RWPE1 (cell line): Measurements from ENCODE around the gene PPM1G.

Experiments used
- CTCF ChIA-PET: fragments of 350-600 bp; sonication (Branson Sonifier 250); formaldehyde crosslinking; extraction: SDS; loops from one replicate; lab custom pipeline; 2021; lab: Yijun Ruan, JAX
- POLR2A ChIA-PET: fragments of 400-600 bp; formaldehyde crosslinking; extraction: SDS; loops from one replicate; lab custom pipeline; 2020; ENCODE audit warnings: antibody characterized with exemption; ENCODE audit not compliant: low non-redundant PET; lab: Yijun Ruan, JAX
- DNase-seq: peaks from one replicate; pipeline ENCODE4 v3.0.0; 2012; ENCODE audit warnings: low spot score
- H3K27ac ChIP-seq: fragments of 450-650 bp; 2 replicates; pipeline ENCODE4 v1.5.1; 2017
- CTCF ChIP-seq: fragments of 450-650 bp; conservative IDR thresholded peaks from 2 replicates; pipeline ENCODE4 v1.5.1; 2017; ENCODE audit warnings: low read depth, mild to moderate bottlenecking

The PPM1G gene

GRCh38 chr2:27380626-27381545 is 28.5 kb downstream of the PPM1G start, which contains the start of gene ZNF513:
ZNF513 (minus strand) TSS chr2:27380734; CDS start chr2:27380526, 208 bp downstream.
- no peak for TF ChIP-seq CTCF
- ChIA-PET POLR2A (interaction anchor here (0.7 kb wide), 1 partner anchor 136 kb away, joined by 3 read pairs; no protein-coding TSS in a partner anchor), CTCF (interaction anchor here (0.6 kb wide), 1 partner anchor 101 kb away, joined by 7 read pairs; no protein-coding TSS in a partner anchor)
- peak within 1 kb of the TSS; percentile 93 for H3K27ac ChIP-seq
- DNase-seq, result peak; percentile 96

GRCh38 chr2:27379836-27380625 is 29.4 kb downstream of the PPM1G start:
- ChIA-PET POLR2A (interaction anchor here (0.7 to 1.0 kb wide), 2 partner anchors 60 to 135 kb away, joined by 3 read pairs; no protein-coding TSS in a partner anchor), CTCF (interaction anchor here (1.0 kb wide), 1 partner anchor 10 kb away, joined by 4 read pairs; the partner anchor contains the start of genes EIF2B4 and SNX17)
- DNase-seq, result peak; percentile 22
- peak overlapping the region; percentile 93 for H3K27ac ChIP-seq
- TF ChIP-seq CTCF, result no peak

- DNase-seq, result no peak
- ChIA-PET POLR2A (interaction anchor here (1.0 kb wide), 1 partner anchor 60 kb away, joined by 3 read pairs; no protein-coding TSS in a partner anchor), CTCF (interaction anchor here (1.0 kb wide), 1 partner anchor 10 kb away, joined by 4 read pairs; the partner anchor contains the start of genes EIF2B4 and SNX17)
- peak overlapping the region; percentile 93 for H3K27ac ChIP-seq
- TF ChIP-seq CTCF, result no peak
Observed at GRCh38 chr2:27379383-27379835, 30.0 kb downstream of the PPM1G start.

GRCh38 chr2:27378809-27379290 is 30.5 kb downstream of the PPM1G start:
- no peak for DNase-seq
- ChIA-PET POLR2A (interaction anchor here (1.0 kb wide), 1 partner anchor 61 kb away, joined by 3 read pairs; no protein-coding TSS in a partner anchor), CTCF (interaction anchor here (0.6 kb wide), 1 partner anchor 40 kb away, joined by 4 read pairs; no protein-coding TSS in a partner anchor)
- no peak for TF ChIP-seq CTCF
- H3K27ac ChIP-seq, result peak overlapping the region; percentile 54

- peak overlapping the region; percentile 54 for H3K27ac ChIP-seq
- no peak for DNase-seq
- ChIA-PET CTCF (interaction anchor here (0.6 kb wide), 1 partner anchor 40 kb away, joined by 4 read pairs; no protein-coding TSS in a partner anchor), POLR2A (no interaction called here)
- TF ChIP-seq CTCF, result no peak
Observed at GRCh38 chr2:27378096-27378808, 31.1 kb downstream of the PPM1G start.
